Raji (cell line): ENCODE data around the gene OR1J4.

Experiments
- POLR2A ChIP-seq: IDR thresholded peaks from 2 replicates; pipeline ENCODE4 v1.6.1; 2011; ENCODE audit warnings: low read depth, low read length, control low read depth; ENCODE audit not compliant: insufficient read depth

The OR1J4 gene, protein sequence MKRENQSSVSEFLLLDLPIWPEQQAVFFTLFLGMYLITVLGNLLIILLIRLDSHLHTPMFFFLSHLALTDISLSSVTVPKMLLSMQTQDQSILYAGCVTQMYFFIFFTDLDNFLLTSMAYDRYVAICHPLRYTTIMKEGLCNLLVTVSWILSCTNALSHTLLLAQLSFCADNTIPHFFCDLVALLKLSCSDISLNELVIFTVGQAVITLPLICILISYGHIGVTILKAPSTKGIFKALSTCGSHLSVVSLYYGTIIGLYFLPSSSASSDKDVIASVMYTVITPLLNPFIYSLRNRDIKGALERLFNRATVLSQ

DNA sequence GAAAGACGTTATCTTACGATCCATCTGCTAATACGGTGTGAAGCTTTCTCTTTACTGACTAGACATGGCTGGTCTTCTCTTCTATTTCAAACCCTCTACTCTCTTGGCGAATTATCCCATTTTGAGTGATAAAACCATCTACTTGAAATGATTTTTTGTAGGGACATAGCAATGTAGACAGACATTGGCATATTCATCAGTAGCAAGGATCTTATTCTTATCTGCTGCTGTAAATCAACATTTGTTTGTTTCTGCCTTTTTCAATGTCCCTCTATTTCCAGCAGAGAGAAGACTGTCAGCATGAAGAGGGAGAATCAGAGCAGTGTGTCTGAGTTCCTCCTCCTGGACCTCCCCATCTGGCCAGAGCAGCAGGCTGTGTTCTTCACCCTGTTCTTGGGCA lies at the start of gene OR1J4:
OR1J4 (plus strand) TSS at position 301 of the 400 bp plus-strand sequence; CDS start at position 301, 0 bp downstream.
- TF ChIP-seq POLR2A, result no peak

DNA sequence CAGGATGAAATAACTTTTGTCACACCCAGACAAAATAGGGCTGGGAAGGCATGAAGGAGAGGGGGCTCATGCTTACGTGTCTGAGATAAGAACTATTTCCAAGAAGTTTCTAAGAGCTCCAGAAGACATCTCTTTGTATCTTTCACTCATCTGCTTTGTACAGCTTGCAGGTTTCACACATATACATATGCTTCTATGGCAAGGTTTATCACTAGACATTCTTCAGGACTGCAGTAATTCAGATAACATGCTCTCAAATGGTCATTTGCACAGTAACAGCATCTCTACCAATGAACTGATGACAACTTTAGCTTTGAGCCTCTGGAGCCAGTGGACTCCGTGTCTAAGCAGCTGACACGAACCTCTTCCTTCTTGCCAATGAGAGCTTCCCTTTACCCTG lies 44.4 kb upstream of the OR1J4 start:
- no peak for TF ChIP-seq POLR2A

DNA sequence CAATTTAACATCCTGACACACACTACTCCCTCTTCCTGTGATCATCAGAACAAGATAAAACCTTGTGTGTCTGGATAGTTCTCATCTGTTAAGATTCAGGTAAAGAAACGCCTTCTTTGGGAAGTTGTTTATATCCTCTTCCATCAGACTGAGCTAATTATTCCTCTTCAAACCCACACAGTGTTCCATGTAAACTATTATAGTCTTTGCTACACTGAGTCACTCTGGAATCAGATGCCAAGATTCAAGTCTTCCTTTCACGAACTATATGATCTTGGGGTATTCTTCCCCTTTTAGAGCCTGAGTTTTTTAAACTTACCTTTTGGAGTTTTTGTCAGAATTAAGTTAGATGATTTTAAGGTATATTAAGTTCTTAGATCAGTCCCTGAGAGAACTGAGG lies 43.2 kb upstream of the OR1J4 start:
- TF ChIP-seq POLR2A, result no peak

DNA sequence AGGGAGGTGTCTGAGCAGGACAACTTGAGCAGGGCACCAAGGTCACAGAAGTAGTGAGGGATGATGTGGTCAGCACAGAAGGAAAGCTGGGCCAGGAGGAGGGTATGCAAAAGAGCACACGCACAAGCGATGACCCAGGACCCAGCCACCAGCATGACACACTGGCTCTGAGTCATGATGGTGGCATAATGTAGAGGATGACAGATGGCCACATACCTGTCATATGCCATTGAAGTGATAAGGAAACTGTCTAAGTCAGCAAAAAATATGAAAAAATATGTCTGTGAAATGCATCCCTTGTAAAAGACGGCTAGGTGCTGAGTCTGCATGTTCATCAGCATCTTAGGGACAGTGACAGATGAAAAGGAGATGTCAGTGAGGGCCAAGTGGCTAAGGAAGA lies 41.6 kb upstream of the OR1J4 start:
- no peak for TF ChIP-seq POLR2A

- no peak for TF ChIP-seq POLR2A
Observed at GRCh38 chr9:122477826-122478225, 41.1 kb upstream of the OR1J4 start, which contains the start of gene OR1J1. OR1J1 (minus strand) TSS chr9:122477926; CDS start chr9:122477926, 0 bp downstream.

DNA sequence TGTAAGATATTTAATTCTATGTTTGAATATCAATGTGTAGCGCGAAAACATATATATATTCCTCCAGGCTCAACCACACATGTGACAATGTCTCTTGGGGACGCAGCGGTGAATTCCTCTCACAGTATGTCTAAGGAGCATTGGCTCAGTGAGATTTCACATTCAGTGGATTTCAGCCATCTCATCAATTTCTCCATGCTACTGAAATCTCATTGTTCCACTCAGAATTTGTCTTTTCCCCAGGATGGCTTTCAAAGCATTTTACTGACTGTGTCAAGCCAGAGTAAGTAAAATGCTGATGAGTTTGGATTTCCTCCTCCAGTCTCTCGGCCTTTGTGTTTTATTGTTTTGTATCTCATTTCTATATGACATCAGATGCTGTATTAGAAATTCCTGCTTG lies 39.9 kb upstream of the OR1J4 start:
- no peak for TF ChIP-seq POLR2A

GRCh38 chr9:122498883-122499288 lies 20.1 kb upstream of the OR1J4 start:
- TF ChIP-seq POLR2A, result no peak

- no peak for TF ChIP-seq POLR2A
Observed at GRCh38 chr9:122506964-122507363, 12.0 kb upstream of the OR1J4 start.

DNA sequence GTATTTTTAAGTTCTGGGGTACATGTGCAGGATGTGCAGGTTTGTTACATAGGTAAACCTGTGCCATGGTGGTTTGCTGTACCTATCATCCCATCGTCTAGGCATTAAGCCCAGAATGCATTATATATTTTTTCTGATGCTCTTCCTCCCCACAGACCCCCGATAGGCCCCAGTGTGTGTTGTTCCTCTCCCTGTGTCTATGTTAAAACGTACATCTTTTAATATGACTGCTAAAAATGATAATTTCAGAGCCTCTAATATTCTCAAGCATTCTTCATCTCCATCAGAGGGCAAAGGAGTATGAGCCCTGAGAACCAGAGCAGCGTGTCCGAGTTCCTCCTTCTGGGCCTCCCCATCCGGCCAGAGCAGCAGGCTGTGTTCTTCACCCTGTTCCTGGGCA lies 8.4 kb upstream of the OR1J4 start, which contains the start of gene OR1J2:
OR1J2 (plus strand) TSS at position 301 of the 400 bp plus-strand sequence; CDS start at position 301, 0 bp downstream.
- no peak for TF ChIP-seq POLR2A

DNA sequence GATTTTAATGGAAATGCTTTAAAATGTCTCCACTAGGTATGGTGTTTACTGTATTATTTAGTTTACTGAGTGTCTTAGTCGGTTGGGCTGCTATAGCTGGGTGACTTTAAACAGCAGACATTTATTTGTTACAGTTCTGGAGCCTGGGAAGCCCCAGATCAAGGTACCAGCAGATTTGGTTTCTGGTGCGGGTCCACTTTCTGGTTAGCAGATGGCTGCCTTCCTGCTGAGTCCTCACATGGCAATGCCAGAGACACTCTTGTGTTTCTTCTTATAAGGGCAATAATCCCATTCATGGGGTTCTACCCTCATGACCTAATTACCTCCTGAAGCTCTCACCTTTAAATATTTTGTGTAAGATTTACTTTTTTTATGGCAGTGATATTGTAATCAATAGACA lies 715 bp upstream of the OR1J4 start:
- TF ChIP-seq POLR2A, result no peak

DNA sequence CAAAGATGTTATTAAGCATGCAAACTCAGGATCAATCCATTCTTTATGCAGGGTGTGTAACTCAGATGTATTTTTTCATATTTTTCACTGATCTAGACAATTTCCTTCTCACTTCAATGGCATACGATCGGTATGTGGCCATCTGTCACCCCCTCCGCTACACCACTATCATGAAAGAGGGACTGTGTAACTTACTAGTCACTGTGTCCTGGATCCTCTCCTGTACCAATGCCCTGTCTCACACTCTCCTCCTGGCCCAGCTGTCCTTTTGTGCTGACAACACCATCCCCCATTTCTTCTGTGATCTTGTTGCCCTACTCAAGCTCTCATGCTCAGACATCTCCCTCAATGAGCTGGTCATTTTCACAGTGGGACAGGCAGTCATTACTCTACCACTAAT lies 435 bp downstream of the OR1J4 start:
- no peak for TF ChIP-seq POLR2A

- no peak for TF ChIP-seq POLR2A
Observed at GRCh38 chr9:122526602-122527001, 7.7 kb downstream of the OR1J4 start.

GRCh38 chr9:122527193-122527592 lies 8.3 kb downstream of the OR1J4 start, which contains the start of gene OR1N1:
OR1N1 (minus strand) TSS chr9:122527293; CDS start chr9:122527293, 0 bp downstream.
- no peak for TF ChIP-seq POLR2A

- TF ChIP-seq POLR2A, result no peak
Observed at GRCh38 chr9:122536134-122536533, 17.2 kb downstream of the OR1J4 start.

GRCh38 chr9:122538757-122539156 lies 19.8 kb downstream of the OR1J4 start:
- no peak for TF ChIP-seq POLR2A

- TF ChIP-seq POLR2A, result no peak
Observed at GRCh38 chr9:122546196-122546595, 27.3 kb downstream of the OR1J4 start.

- TF ChIP-seq POLR2A, result no peak
Observed at GRCh38 chr9:122551371-122551770, 32.4 kb downstream of the OR1J4 start.

DNA sequence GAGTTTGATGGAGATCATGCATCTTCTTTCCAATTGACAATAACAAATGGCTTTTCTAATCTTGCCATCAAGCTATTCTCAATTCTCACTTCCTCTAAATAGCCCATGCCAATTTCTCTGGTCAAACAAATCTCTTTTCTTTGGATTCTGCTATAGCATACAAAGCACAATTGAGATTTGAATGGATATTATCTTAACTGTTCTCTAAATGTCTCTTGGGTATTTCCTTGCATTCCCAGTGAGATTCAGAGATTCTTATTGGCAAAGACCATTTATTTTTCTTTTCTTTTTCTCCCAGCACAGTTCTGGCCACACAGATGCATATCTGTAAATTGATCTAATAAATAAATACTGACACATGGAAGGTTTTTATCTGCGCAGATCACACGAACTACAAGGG lies 33.9 kb downstream of the OR1J4 start, which contains the start of gene OR1N2:
OR1N2 (plus strand) TSS at position 301 of the 400 bp plus-strand sequence. CDS start 100 bp downstream, outside the sequence.
- TF ChIP-seq POLR2A, result no peak
